SK-N-SH (cell line): ENCODE results near the gene AUTS2. TPM values are rescaled to one million over a fixed set of nuclear protein-coding genes. Genes with fewer than 3 reads are reported as not detected.
"Not testable (repeated sequence)": the region's sequence is repeated elsewhere in the genome, so short reads cannot be mapped to it uniquely, and the experiment has no call there.

Source experiments
- CTCF ChIA-PET: fragments of 300-600, 350-600 bp; formaldehyde crosslinking; extraction: SDS; loops from one replicate; lab custom pipeline; 2021; lab: Yijun Ruan, JAX
- POLR2A ChIA-PET: fragments of 350-600 bp; sonication (Branson Sonifier 250); formaldehyde crosslinking; extraction: SDS; loops from one replicate; lab custom pipeline; 2020; ENCODE audit warnings: antibody characterized with exemption, inconsistent platforms; lab: Yijun Ruan, JAX
- DNase-seq: peaks from one replicate; pipeline ENCODE4 v3.0.0; 2012
- H2AFZ ChIP-seq: fragments of 200-600 bp; sonication (generic); 2 replicates; pipeline ENCODE4 v1.8.1; 2016; ENCODE audit warnings: antibody characterized with exemption, mild to moderate bottlenecking, low read depth
- H3F3A ChIP-seq: fragments of 200-600 bp; sonication (generic); replicated peaks from 2 replicates; pipeline ENCODE3; 2016; ENCODE audit warnings: antibody characterized with exemption, mild to moderate bottlenecking; ENCODE audit not compliant: insufficient read depth
- H3K27ac ChIP-seq, 2 experiments: fragments of 200-500 bp in 1 of 2; fragments of 200-600 bp in 1 of 2; sonication (Bioruptor generic) in 1 of 2; sonication (generic), shearing (Covaris generic) in 1 of 2; 2 replicates each; pipeline versions ENCODE4 v1.5.1 to v1.6.1; 2014 to 2016; ENCODE audit warnings: low read depth in 2 of 2, inconsistent platforms in 1 of 2, low read length in 1 of 2, mild to moderate bottlenecking in 1 of 2, mixed read lengths in 1 of 2
- H3K27me3 ChIP-seq: fragments of 200-600 bp; sonication (generic), shearing (Covaris generic); 2 replicates; pipeline ENCODE4 v1.6.1; 2016; ENCODE audit warnings: mixed run types; ENCODE audit not compliant: insufficient read depth
- H3K36me3 ChIP-seq, 2 experiments: fragments of 200-500 bp in 1 of 2; fragments of 200-600 bp in 1 of 2; sonication (Bioruptor generic) in 1 of 2; sonication (generic) in 1 of 2; replicated peaks in 1 of 2; 2 replicates each; pipeline versions ENCODE3 to v1.5.1; 2014 to 2016; ENCODE audit warnings: low read length in 1 of 2, mild to moderate bottlenecking in 1 of 2; ENCODE audit not compliant: insufficient read depth in 2 of 2, control insufficient read depth in 1 of 2
- H3K4me1 ChIP-seq, 2 experiments: fragments of 200-500 bp in 1 of 2; fragments of 200-600 bp in 1 of 2; sonication (Bioruptor generic) in 1 of 2; sonication (generic), shearing (Covaris generic) in 1 of 2; 2 replicates each; pipeline versions ENCODE4 v1.5.1 to v1.6.1; 2014 to 2016; ENCODE audit warnings: low read depth in 1 of 2, low read length in 1 of 2, mixed run types in 1 of 2; ENCODE audit not compliant: insufficient read depth in 2 of 2, control insufficient read depth in 1 of 2
- H3K4me2 ChIP-seq: fragments of 200-600 bp; sonication (generic), shearing (Covaris generic); 2 replicates; pipeline ENCODE4 v1.6.1; 2017; ENCODE audit warnings: mixed run types
- H3K4me3 ChIP-seq, 2 experiments: fragments of 200-500 bp in 1 of 2; fragments of 200-600 bp in 1 of 2; sonication (Bioruptor generic) in 1 of 2; sonication (generic), shearing (Covaris generic) in 1 of 2; 2 replicates each; pipeline versions ENCODE4 v1.5.1 to v1.8.1; 2014 to 2016; ENCODE audit warnings: low read depth in 2 of 2, inconsistent platforms in 1 of 2, low read length in 1 of 2, mild to moderate bottlenecking in 1 of 2, mixed read lengths in 1 of 2, moderate library complexity in 1 of 2
- H3K79me2 ChIP-seq: fragments of 200-600 bp; sonication (generic); 2 replicates; pipeline ENCODE4 v1.8.1; 2017; ENCODE audit warnings: mild to moderate bottlenecking; ENCODE audit not compliant: insufficient read depth
- H3K9ac ChIP-seq: fragments of 200-600 bp; sonication (generic); 2 replicates; pipeline ENCODE4 v1.6.1; 2017; ENCODE audit warnings: mixed run types
- H3K9me2 ChIP-seq: fragments of 200-600 bp; sonication (generic); 2 replicates; pipeline ENCODE4 v1.6.1; 2017; ENCODE audit warnings: mixed run types
- H3K9me3 ChIP-seq: fragments of 200-600 bp; sonication (generic); 2 replicates; pipeline ENCODE4 v1.6.1; 2017; ENCODE audit warnings: mixed run types, mild to moderate bottlenecking, moderate library complexity
- H4K20me1 ChIP-seq: fragments of 200-600 bp; sonication (generic); 2 replicates; pipeline ENCODE4 v1.6.1; 2017; ENCODE audit warnings: mild to moderate bottlenecking, mixed run types; ENCODE audit not compliant: insufficient read depth
- CHD2 ChIP-seq: fragments of 150-350 bp; IDR thresholded peaks from 2 replicates; pipeline ENCODE4 v1.6.1; 2018; ENCODE audit warnings: low read length; ENCODE audit not compliant: partially characterized antibody
- EZH2phosphoT487 ChIP-seq: fragments of 200-600 bp; sonication (generic); IDR thresholded peaks from 2 replicates; pipeline ENCODE4 v1.6.1; 2017; ENCODE audit warnings: low read depth, mixed run types, mild to moderate bottlenecking, antibody characterized with exemption, moderate library complexity, borderline replicate concordance
- FOXM1 ChIP-seq: IDR thresholded peaks from 2 replicates; pipeline ENCODE4 v1.4.0; 2012; ENCODE audit warnings: low read depth, mild to moderate bottlenecking
- GABPA ChIP-seq: IDR thresholded peaks from 2 replicates; pipeline ENCODE4 v1.4.0; 2012; ENCODE audit warnings: low read depth, mild to moderate bottlenecking
- GATA2 ChIP-seq: sonication (generic); formaldehyde crosslinking; IDR thresholded peaks from 2 replicates; pipeline ENCODE4 v1.5.0; 2020; ENCODE audit warnings: mild to moderate bottlenecking, missing genetic modification reagents
- IRF3 ChIP-seq: fragments of 150-350 bp; IDR thresholded peaks from 2 replicates; pipeline ENCODE4 v1.6.1; 2016; ENCODE audit warnings: mild to moderate bottlenecking, low read depth, low read length
- JUND ChIP-seq: IDR thresholded peaks from 2 replicates; pipeline ENCODE4 v1.4.0; 2012
- MXI1 ChIP-seq: IDR thresholded peaks from 2 replicates; pipeline ENCODE4 v1.6.1; 2012; ENCODE audit warnings: mild to moderate bottlenecking, low read depth, low read length, improper control_type of control experiment
- PBX3 ChIP-seq: IDR thresholded peaks from 2 replicates; pipeline ENCODE4; 2012
- RFX5 ChIP-seq: IDR thresholded peaks from 2 replicates; pipeline ENCODE4 v1.6.1; 2012; ENCODE audit warnings: mild to moderate bottlenecking, improper control_type of control experiment, low read length
- RXRA ChIP-seq: IDR thresholded peaks from 2 replicates; pipeline ENCODE4 v1.4.0; 2012; ENCODE audit warnings: low read depth, mild to moderate bottlenecking, borderline replicate concordance
- TCF12 ChIP-seq: IDR thresholded peaks from 2 replicates; pipeline ENCODE4 v1.4.0; 2012
- ZBTB33 ChIP-seq: IDR thresholded peaks from 2 replicates; pipeline ENCODE4 v1.4.0; 2012; ENCODE audit warnings: low read depth, borderline replicate concordance
- WGBS: methylation state at CpG from one replicate; pipeline ENCODE4 v1.1.6; 2017; ENCODE audit warnings: low lambda C conversion rate; 5-methylcytosine and 5-hydroxymethylcytosine counted together
- polyA plus RNA-seq, 3 experiments: library from polyadenylated mRNA; depleted of rRNA; stranded (reverse); fragments of >200 nt; gene quantifications; 2 replicates each; pipeline ENCODE4 v1.2.3, GENCODE V29; 2012

AUTS2 gene
- polyA plus RNA-seq, 1 of the 3 experiments (the other 2 are of a cell fraction) = 15.6 TPM

- no peak overlapping the region for H2AFZ ChIP-seq
- no peaks in the 10 kb centered on the region for H3K27me3 ChIP-seq
- ChIA-PET CTCF (no interaction called here), POLR2A (interaction anchor here (0.5 kb wide), 1 partner anchor 56 kb away, joined by 3 read pairs; no protein-coding TSS in a partner anchor)
- H3K9me3 ChIP-seq = no peaks in the 10 kb centered on the region
- H3K4me2 ChIP-seq = no peak overlapping the region
- no peaks in the 10 kb centered on the region for H3K36me3 ChIP-seq
- no peak overlapping the region for H3K27ac ChIP-seq
- WGBS = 78% methylated on average over 1 of the region's 1 CpG
- no peaks in the 10 kb centered on the region for H3F3A ChIP-seq
- no peaks in the 10 kb centered on the region for H3K9me2 ChIP-seq
- H3K9ac ChIP-seq = no peak overlapping the region
- H3K79me2 ChIP-seq = no peaks in the 10 kb centered on the region
- DNase-seq = no peak
- TF ChIP-seq GATA2 (CRISPR knock-in tag) (no peak), FOXM1 (no peak), GABPA (no peak), RFX5 (no peak), IRF3 (no peak), MXI1 (no peak), CHD2 (no peak), TCF12 (no peak), JUND (no peak), PBX3 (no peak), EZH2phosphoT487 (no peak), ZBTB33 (no peak), RXRA (no peak)
- no peak overlapping the region for H3K4me3 ChIP-seq
- peaks cover 0 to 7% of the 10 kb centered on the region in 2 experiments; a peak in 2 of 4 replicates for H3K4me1 ChIP-seq
- no peaks in the 10 kb centered on the region for H4K20me1 ChIP-seq
Observed at GRCh38 chr7:70361821-70362220, 763.5 kb downstream of the AUTS2 start.

GRCh38 chr7:70364393-70364792, 766.1 kb downstream of the AUTS2 start:
- CTCF ChIA-PET = not testable (repeated sequence)

More at GRCh38 chr7:70364393-70364792, 766.1 kb downstream of the AUTS2 start:
- H3K9ac ChIP-seq, H3K4me2 ChIP-seq, H2AFZ ChIP-seq, DNase-seq, H3F3A ChIP-seq, H3K36me3 ChIP-seq, H4K20me1 ChIP-seq, H3K27ac ChIP-seq, H3K9me3 ChIP-seq, H3K4me1 ChIP-seq, H3K9me2 ChIP-seq, H3K27me3 ChIP-seq, POLR2A ChIA-PET, H3K79me2 ChIP-seq, H3K4me3 ChIP-seq: not testable (repeated sequence)
- WGBS = 80% methylated on average over 3 of the region's 3 CpGs
